Measurements from ENCODE around the gene UPF3A. TPM values are rescaled to one million over a fixed set of nuclear protein-coding genes. Genes with fewer than 3 reads are reported as not detected.
A peak's percentile ranks its signal among the peaks of the same experiment; 100 is the strongest.
"Not testable (repeated sequence)": the region's sequence is repeated elsewhere in the genome, so short reads cannot be mapped to it uniquely, and the experiment has no call there.

The UPF3A gene
- total RNA-seq, 1 donor from 2014 or later, result 46.2 TPM

DNA sequence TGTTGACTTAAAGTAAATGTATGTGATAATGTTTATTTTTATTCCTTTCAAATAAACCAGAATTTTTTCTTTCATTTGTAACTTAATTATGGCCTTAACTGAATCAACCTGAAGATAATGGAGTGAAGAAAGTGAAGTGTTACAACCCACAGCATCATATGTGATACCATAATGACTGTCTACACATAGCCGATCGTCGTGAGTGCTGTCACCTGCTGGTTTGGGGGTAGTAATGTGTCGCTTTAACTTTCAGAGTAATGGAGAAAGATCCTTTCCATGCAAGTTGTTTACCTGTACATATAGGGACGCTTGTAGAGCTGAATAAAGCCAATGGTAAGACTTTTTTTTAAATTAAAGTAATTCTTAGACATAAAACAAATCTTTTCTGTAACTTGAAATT lies 36.8 kb upstream of the UPF3A start:
- Mint-ChIP-seq H3K4me3 (ENCODE audit: unreplicated experiment) (no peak overlapping the region), H3K9me3 (ENCODE audit: low read depth) (no peaks in the 10 kb centered on the region), H3K27ac (ENCODE audit: unreplicated experiment) (no peak overlapping the region), H3K4me1 (ENCODE audit: low read depth) (peaks cover 22% of the 10 kb centered on the region), H3K27me3 (ENCODE audit: low read depth) (no peaks in the 10 kb centered on the region), H3K36me3 (ENCODE audit: low read depth) (peaks cover 41% of the 10 kb centered on the region)
- TF ChIP-seq, protein P1, sequence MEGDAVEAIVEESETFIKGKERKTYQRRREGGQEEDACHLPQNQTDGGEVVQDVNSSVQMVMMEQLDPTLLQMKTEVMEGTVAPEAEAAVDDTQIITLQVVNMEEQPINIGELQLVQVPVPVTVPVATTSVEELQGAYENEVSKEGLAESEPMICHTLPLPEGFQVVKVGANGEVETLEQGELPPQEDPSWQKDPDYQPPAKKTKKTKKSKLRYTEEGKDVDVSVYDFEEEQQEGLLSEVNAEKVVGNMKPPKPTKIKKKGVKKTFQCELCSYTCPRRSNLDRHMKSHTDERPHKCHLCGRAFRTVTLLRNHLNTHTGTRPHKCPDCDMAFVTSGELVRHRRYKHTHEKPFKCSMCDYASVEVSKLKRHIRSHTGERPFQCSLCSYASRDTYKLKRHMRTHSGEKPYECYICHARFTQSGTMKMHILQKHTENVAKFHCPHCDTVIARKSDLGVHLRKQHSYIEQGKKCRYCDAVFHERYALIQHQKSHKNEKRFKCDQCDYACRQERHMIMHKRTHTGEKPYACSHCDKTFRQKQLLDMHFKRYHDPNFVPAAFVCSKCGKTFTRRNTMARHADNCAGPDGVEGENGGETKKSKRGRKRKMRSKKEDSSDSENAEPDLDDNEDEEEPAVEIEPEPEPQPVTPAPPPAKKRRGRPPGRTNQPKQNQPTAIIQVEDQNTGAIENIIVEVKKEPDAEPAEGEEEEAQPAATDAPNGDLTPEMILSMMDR (IDR thresholded peaks at IDR 0.05), result no peak
- no peak for DNase-seq (ENCODE audit: low spot score)

DNA sequence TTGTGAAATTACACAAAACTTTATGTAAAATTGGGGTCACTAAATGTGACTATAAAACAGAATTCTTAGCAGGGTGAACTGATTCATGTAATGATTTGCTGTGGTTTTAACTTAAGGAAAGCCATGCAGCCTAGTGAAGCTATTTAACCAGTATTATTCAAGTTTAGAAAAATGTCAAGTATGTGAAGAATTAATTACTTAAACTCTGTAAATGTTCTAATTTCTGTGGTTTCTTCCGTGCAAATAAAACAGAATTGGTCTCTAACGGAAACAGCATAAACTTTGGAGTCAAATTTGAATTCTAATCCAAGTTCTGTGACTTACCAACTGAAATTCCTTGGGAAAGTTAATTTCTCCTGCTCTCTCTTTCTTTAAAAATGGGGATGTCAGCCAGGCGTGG lies 33.4 kb upstream of the UPF3A start:
- Mint-ChIP-seq H3K27ac (ENCODE audit: unreplicated experiment) (peak overlapping the region; percentile 87), H3K27me3 (ENCODE audit: low read depth) (no peaks in the 10 kb centered on the region), H3K4me1 (ENCODE audit: low read depth) (peaks cover 22% of the 10 kb centered on the region), H3K9me3 (ENCODE audit: low read depth) (no peaks in the 10 kb centered on the region), H3K36me3 (ENCODE audit: low read depth) (peaks cover 41% of the 10 kb centered on the region), H3K4me3 (ENCODE audit: unreplicated experiment) (no peak overlapping the region)
- TF ChIP-seq, protein P1 (IDR thresholded peaks at IDR 0.05), result no peak
- DNase-seq (ENCODE audit: low spot score), result no peak

DNA sequence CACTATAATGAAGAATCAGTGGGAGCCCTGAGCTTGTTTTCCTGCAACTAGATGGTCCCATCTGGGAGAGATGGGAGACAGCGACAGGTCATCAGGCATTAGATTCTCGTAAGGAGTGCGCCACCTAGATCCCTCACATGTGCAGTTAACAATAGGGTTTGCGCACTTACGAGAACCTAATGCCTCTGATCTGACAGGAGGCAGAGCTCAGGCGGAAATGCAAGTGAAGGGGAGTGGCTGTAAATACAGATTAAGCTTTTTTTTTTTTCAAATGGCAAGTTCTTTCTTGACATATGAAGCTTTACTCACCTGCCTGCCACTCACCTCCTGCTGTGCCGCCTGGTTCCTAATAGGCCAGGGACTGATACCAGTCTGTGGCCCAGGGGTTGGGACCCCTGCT lies 32.3 kb upstream of the UPF3A start:
- H3K4me3 Mint-ChIP-seq (ENCODE audit: unreplicated experiment), result no peak overlapping the region
- peaks cover 22% of the 10 kb centered on the region for H3K4me1 Mint-ChIP-seq (ENCODE audit: low read depth)
- H3K9me3 Mint-ChIP-seq (ENCODE audit: low read depth), result no peaks in the 10 kb centered on the region
- no peak for DNase-seq (ENCODE audit: low spot score)
- TF ChIP-seq, protein P1 (IDR thresholded peaks at IDR 0.05), result no peak
- no peaks in the 10 kb centered on the region for H3K27me3 Mint-ChIP-seq (ENCODE audit: low read depth)
- H3K27ac Mint-ChIP-seq (ENCODE audit: unreplicated experiment), result no peak overlapping the region
- peaks cover 41% of the 10 kb centered on the region for H3K36me3 Mint-ChIP-seq (ENCODE audit: low read depth)

GRCh38 chr13:114251639-114252440 lies 29.6 kb upstream of the UPF3A start:
- Mint-ChIP-seq H3K4me1 (ENCODE audit: low read depth) (peaks cover 15% of the 10 kb centered on the region), H3K36me3 (ENCODE audit: low read depth) (peaks cover 44% of the 10 kb centered on the region)
- H3K4me3 Mint-ChIP-seq (ENCODE audit: unreplicated experiment); H3K27me3 Mint-ChIP-seq (ENCODE audit: low read depth); H3K27ac Mint-ChIP-seq (ENCODE audit: unreplicated experiment); DNase-seq (ENCODE audit: low spot score); H3K9me3 Mint-ChIP-seq (ENCODE audit: low read depth): not testable (repeated sequence)

DNA sequence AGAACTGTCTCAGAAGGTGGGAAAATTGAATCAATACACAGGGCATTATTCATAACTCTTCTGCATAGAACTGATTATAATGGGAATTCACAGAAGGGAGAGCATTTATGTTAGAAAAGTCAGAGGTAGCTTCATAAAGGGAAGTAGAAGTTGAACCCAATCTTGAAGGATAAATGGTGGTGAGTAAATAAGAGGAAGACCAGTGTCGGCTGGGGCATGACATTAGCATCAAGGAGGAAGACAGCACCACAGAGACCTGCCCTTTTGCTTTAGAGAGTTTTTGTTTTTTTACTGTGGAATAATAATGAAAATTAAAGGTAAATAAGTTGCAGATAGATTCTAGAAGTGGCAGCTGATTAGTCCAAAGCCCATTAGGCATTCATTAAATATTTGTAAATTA lies 24.9 kb upstream of the UPF3A start:
- no peaks in the 10 kb centered on the region for H3K9me3 Mint-ChIP-seq (ENCODE audit: low read depth)
- no peaks in the 10 kb centered on the region for H3K27me3 Mint-ChIP-seq (ENCODE audit: low read depth)
- TF ChIP-seq, protein P1 (IDR thresholded peaks at IDR 0.05), result no peak
- H3K27ac Mint-ChIP-seq (ENCODE audit: unreplicated experiment), result no peak overlapping the region
- peaks cover 10% of the 10 kb centered on the region for H3K4me1 Mint-ChIP-seq (ENCODE audit: low read depth)
- DNase-seq (ENCODE audit: low spot score), result no peak
- H3K36me3 Mint-ChIP-seq (ENCODE audit: low read depth), result peaks cover 58% of the 10 kb centered on the region
- H3K4me3 Mint-ChIP-seq (ENCODE audit: unreplicated experiment), result no peak overlapping the region

- DNase-seq (ENCODE audit: low spot score), result no peak
- Mint-ChIP-seq H3K27ac (ENCODE audit: unreplicated experiment) (no peak overlapping the region), H3K4me1 (ENCODE audit: low read depth) (peaks cover 12% of the 10 kb centered on the region), H3K4me3 (ENCODE audit: unreplicated experiment) (no peak overlapping the region), H3K36me3 (ENCODE audit: low read depth) (peaks cover 58% of the 10 kb centered on the region), H3K9me3 (ENCODE audit: low read depth) (no peaks in the 10 kb centered on the region), H3K27me3 (ENCODE audit: low read depth) (no peaks in the 10 kb centered on the region)
- TF ChIP-seq, protein P1 (IDR thresholded peaks at IDR 0.05), result no peak
These were observed 24.4 kb upstream of the UPF3A start for GRCh38 chr13:114257014-114257413.
